ENCODE measurements around the gene SRGAP1.

SRGAP1 gene

GRCh38 chr12:63935361-63935760 is 90.9 kb downstream of the SRGAP1 start:
- H3K27ac ChIP-seq (ENCODE audit: extremely low read depth, low read depth, low read length), result no peak overlapping the region
- CTCF ChIA-PET, result no interaction called here
- POLR2A ChIA-PET, result no interaction called here
- no peaks in the 10 kb centered on the region for H3K36me3 ChIP-seq (ENCODE audit: control insufficient read depth in 2 of 2, insufficient read depth in 1 of 2, low read length in 2 of 2)
- H3K4me1 ChIP-seq (ENCODE audit: control insufficient read depth, insufficient read depth, low read length), result peaks cover under 1% of the 10 kb centered on the region; the same call in 1 of the 2 replicates
- no peak overlapping the region for H3K4me3 ChIP-seq (ENCODE audit: low read depth, low read length)
- TF ChIP-seq ZNF23 (tag by site-specific recombination; IDR thresholded peaks at IDR 0.05; ENCODE audit: borderline replicate concordance) (no peak), ZNF148 (tag by site-specific recombination; IDR thresholded peaks at IDR 0.05; ENCODE audit: borderline replicate concordance) (no peak), EGR2 (tag by site-specific recombination; IDR thresholded peaks at IDR 0.05; ENCODE audit: low read depth) (no peak), ZNF837 (tag by site-specific recombination; IDR thresholded peaks at IDR 0.05) (no peak), ZNF677 (tag by site-specific recombination; IDR thresholded peaks at IDR 0.05) (no peak), ZNF292 (tag by site-specific recombination; IDR thresholded peaks at IDR 0.05; ENCODE audit: borderline replicate concordance, low read depth) (no peak), ZFHX2 (tag by site-specific recombination; conservative IDR thresholded peaks at IDR 0.05) (no peak), ZBTB8A (tag by site-specific recombination; IDR thresholded peaks at IDR 0.05) (no peak), ZNF362 (tag by site-specific recombination; IDR thresholded peaks at IDR 0.05) (no peak), ZNF19 (tag by site-specific recombination; IDR thresholded peaks at IDR 0.05; ENCODE audit: low read depth) (no peak), ELK4 (IDR thresholded peaks at IDR 0.05; ENCODE audit: borderline replicate concordance, low read depth, low read length) (no peak)
- no peaks in the 10 kb centered on the region for H3K9me3 ChIP-seq (ENCODE audit: control insufficient read depth, insufficient read depth, low read depth, low read length)

GRCh38 chr12:63937378-63938316 is 93.1 kb downstream of the SRGAP1 start:
- POLR2A ChIA-PET, result no interaction called here
- CTCF ChIA-PET, result no interaction called here
- TF ChIP-seq ZNF501 (tag by site-specific recombination; IDR thresholded peaks at IDR 0.05) (no peak), ZNF223 (tag by site-specific recombination; IDR thresholded peaks at IDR 0.05) (no peak), ZNF221 (tag by site-specific recombination; IDR thresholded peaks at IDR 0.05; ENCODE audit: borderline replicate concordance) (no peak)
- TF ChIP-seq, protein P1, sequence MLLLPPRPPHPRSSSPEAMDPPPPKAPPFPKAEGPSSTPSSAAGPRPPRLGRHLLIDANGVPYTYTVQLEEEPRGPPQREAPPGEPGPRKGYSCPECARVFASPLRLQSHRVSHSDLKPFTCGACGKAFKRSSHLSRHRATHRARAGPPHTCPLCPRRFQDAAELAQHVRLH (tag by site-specific recombination; IDR thresholded peaks at IDR 0.05), result no peak
- Histone ChIP-seq H3K9me3 (ENCODE audit: control insufficient read depth, insufficient read depth, low read depth, low read length) (no peaks in the 10 kb centered on the region), H3K27ac (ENCODE audit: extremely low read depth, low read depth, low read length) (no peak overlapping the region), H3K4me1 (ENCODE audit: control insufficient read depth, insufficient read depth, low read length) (peaks cover 3% of the 10 kb centered on the region; the same call in 1 of the 2 replicates), H3K4me3 (ENCODE audit: low read depth, low read length) (no peak overlapping the region), H3K36me3 (ENCODE audit: control insufficient read depth in 2 of 2, insufficient read depth in 1 of 2, low read length in 2 of 2) (no peaks in the 10 kb centered on the region)
